CD14-positive monocyte (primary cell): ENCODE data around the gene EPB41L5. TPM values are rescaled to one million over a fixed set of nuclear protein-coding genes. Genes with fewer than 3 reads are reported as not detected.

Source experiments
- DNase-seq, 3 donors: peaks; one replicate each; pipeline ENCODE4 v3.0.0-alpha.2; 2011 to 2022
- H2AFZ ChIP-seq: 2 replicates; pipeline ENCODE4 v1.6.0; 2012; ENCODE audit warnings: mild to moderate bottlenecking, low read depth, low read length, inconsistent platforms; ENCODE audit not compliant: insufficient read depth, poor library complexity, severe bottlenecking
- H3K27ac ChIP-seq, 2 donors: 1 replicate in 1 of 2; 2 replicates in 1 of 2; pipeline ENCODE4 v1.5.1; 2012 to 2013; ENCODE audit warnings: low read length in 2 of 2, control low read depth in 1 of 2, inconsistent platforms in 1 of 2, low read depth in 1 of 2, mild to moderate bottlenecking in 1 of 2
- H3K27me3 ChIP-seq, 2 donors: one replicate each; pipeline versions ENCODE4 v1.6.0 to v1.6.1; 2011 to 2013; ENCODE audit warnings: low read length in 2 of 2; ENCODE audit not compliant: control insufficient read depth in 2 of 2, insufficient read depth in 2 of 2
- H3K36me3 ChIP-seq, 2 donors: replicated peaks in 1 of 2; 1 replicate in 1 of 2; 2 replicates in 1 of 2; pipeline versions ENCODE4 v1.5.1 to v1.6.1; 2012 to 2013; ENCODE audit warnings: low read length in 2 of 2, control low read depth in 1 of 2, inconsistent platforms in 1 of 2, mild to moderate bottlenecking in 1 of 2; ENCODE audit not compliant: insufficient read depth in 2 of 2, control insufficient read depth in 1 of 2
- H3K4me1 ChIP-seq, 2 donors: 1 replicate in 1 of 2; 2 replicates in 1 of 2; pipeline versions ENCODE4 v1.5.1 to v1.6.1; 2012 to 2013; ENCODE audit warnings: low read length in 2 of 2, control low read depth in 1 of 2, inconsistent platforms in 1 of 2, mild to moderate bottlenecking in 1 of 2, moderate library complexity in 1 of 2; ENCODE audit not compliant: insufficient read depth in 2 of 2, control insufficient read depth in 1 of 2
- H3K4me2 ChIP-seq: replicated peaks from 2 replicates; pipeline ENCODE3; 2012; ENCODE audit warnings: low read length, moderate library complexity, mild to moderate bottlenecking; ENCODE audit not compliant: poor library complexity, severe bottlenecking; ENCODE audit errors: extremely low read depth
- H3K4me3 ChIP-seq, 3 experiments: fragments of 200-600 bp in 1 of 3; sonication (generic) in 1 of 3; replicated peaks in 1 of 3; 1 replicate in 2 of 3; 2 replicates in 1 of 3; pipeline ENCODE4 v1.5.1; 2011 to 2013; ENCODE audit warnings: low read length in 3 of 3, mild to moderate bottlenecking in 3 of 3, control low read depth in 2 of 3, low read depth in 2 of 3, inconsistent platforms in 1 of 3, moderate library complexity in 1 of 3
- H3K79me2 ChIP-seq: 2 replicates; pipeline ENCODE4 v1.6.0; 2012; ENCODE audit warnings: mild to moderate bottlenecking, control low read depth, inconsistent platforms, low read length, moderate library complexity; ENCODE audit not compliant: insufficient read depth
- H3K9ac ChIP-seq: 2 replicates; pipeline ENCODE4 v1.6.0; 2017; ENCODE audit warnings: low read length, mild to moderate bottlenecking; ENCODE audit not compliant: insufficient read depth, poor library complexity, severe bottlenecking
- H3K9me3 ChIP-seq, 2 donors: replicated peaks in 1 of 2; 1 replicate in 1 of 2; 2 replicates in 1 of 2; pipeline versions ENCODE4 v1.5.1 to v1.6.1; 2012 to 2013; ENCODE audit warnings: low read length in 2 of 2, control low read depth in 1 of 2; ENCODE audit not compliant: control insufficient read depth in 1 of 2, insufficient read depth in 1 of 2
- H4K20me1 ChIP-seq: 2 replicates; pipeline ENCODE4 v1.6.0; 2012; ENCODE audit warnings: mild to moderate bottlenecking, low read length, control low read depth, moderate library complexity; ENCODE audit not compliant: insufficient read depth
- H3K27ac Mint-ChIP-seq, 7 donors: one replicate each; pipeline ENCODE4 v1.8.0; 2020; ENCODE audit warnings: mild to moderate bottlenecking in 7 of 7, mixed read lengths in 7 of 7, moderate library complexity in 6 of 7, inconsistent platforms in 2 of 7
- H3K27me3 Mint-ChIP-seq, 3 donors: one replicate each; pipeline ENCODE4 v1.8.0; 2021 to 2022; ENCODE audit warnings: low read depth in 3 of 3, mild to moderate bottlenecking in 3 of 3, mixed read lengths in 3 of 3, moderate library complexity in 3 of 3, inconsistent platforms in 1 of 3
- H3K36me3 Mint-ChIP-seq, 2 donors: one replicate each; pipeline ENCODE4 v1.8.0; 2020; ENCODE audit warnings: mixed read lengths in 2 of 2, inconsistent platforms in 1 of 2, mild to moderate bottlenecking in 1 of 2
- H3K4me1 Mint-ChIP-seq: one replicate; pipeline ENCODE4 v1.8.0; 2020; ENCODE audit warnings: mild to moderate bottlenecking, mixed read lengths
- H3K4me3 Mint-ChIP-seq, 2 donors: one replicate each; pipeline ENCODE4 v1.8.0; 2020; ENCODE audit warnings: mild to moderate bottlenecking in 2 of 2, mixed read lengths in 2 of 2, moderate library complexity in 1 of 2
- H3K9me3 Mint-ChIP-seq, 7 donors: one replicate each; pipeline ENCODE4 v1.8.0; 2020 to 2022; ENCODE audit warnings: mixed read lengths in 7 of 7, mild to moderate bottlenecking in 6 of 7, moderate library complexity in 6 of 7, inconsistent platforms in 2 of 7
- CTCF ChIP-seq: fragments of 200-600 bp; IDR thresholded peaks from one replicate; pipeline ENCODE4 v1.8.0; 2022; ENCODE audit warnings: antibody characterized with exemption, mild to moderate bottlenecking
- WGBS: methylation state at CpG from one replicate; pipeline ENCODE4 v1.1.5; 2013; ENCODE audit warnings: missing lambda C conversion rate; ENCODE audit not compliant: insufficient coverage; 5-methylcytosine and 5-hydroxymethylcytosine counted together
- intact Hi-C, 2 donors: fragments of 100-400 bp; cut with micrococcal nuclease; formaldehyde crosslinking; loops; one replicate each; pipeline versions ENCODE4 v1.15.0 to v1.15.1; 2023
- polyA plus RNA-seq, 3 donors: library from polyadenylated mRNA; depleted of rRNA in 1 of 3; unstranded in 2 of 3; stranded (reverse) in 1 of 3; fragments of 300-500 nt in 2 of 3; fragments of >200 nt in 1 of 3; fragmentation: Illumina TruSeq in 2 of 3; gene quantifications; 1 replicate in 2 of 3; 2 replicates in 1 of 3; pipeline ENCODE4 v1.2.3, GENCODE V29; 2012 to 2021

EPB41L5 gene
- polyA plus RNA-seq, 3 donors: 1.4 to 2.4 (median 2.0) TPM

DNA sequence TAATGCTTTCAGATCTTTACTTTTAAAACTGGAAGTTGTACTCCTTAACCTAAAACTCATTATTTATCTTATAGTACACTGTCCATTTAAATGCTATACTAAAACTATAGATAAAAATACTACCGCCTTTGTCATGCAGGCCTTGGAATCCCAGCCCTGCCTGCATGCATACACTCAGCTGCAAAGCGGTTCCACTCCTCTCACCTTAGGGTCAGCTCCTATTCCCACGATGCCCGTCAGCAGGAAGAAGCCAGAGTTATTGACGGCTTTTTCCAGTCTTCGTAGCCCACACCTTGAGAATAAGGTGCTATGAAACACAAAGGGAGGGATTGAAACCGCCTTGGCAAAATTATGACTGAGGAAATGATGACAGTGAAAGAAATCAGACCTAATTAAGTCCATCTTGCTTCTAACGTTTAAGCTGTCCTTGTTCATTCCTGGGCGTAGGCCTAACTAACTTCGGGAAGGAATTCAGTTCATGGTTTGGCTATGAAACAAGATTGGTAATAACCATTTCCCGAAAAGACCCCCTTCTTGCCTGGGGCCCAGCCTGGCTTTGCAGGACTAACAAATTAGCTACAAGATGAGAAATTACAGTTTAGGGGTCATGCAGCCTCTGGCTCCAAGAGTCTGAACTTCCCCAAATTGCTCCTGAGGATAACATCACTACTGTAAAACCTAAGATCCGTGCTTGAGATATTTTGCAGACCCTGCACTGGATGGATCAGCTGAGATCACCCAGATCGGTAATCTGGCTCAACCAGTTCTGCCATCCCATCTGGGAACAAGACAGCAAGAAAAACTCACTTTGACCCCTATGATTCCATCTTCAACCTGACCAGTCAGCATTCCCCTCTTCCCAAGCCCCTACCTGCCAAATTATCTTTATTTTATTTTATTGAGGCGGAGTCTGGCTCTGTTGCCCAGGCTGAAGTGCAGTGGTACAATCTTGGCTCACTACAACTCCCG, 17.1 kb downstream of the EPB41L5 start:
- no peak overlapping the region for H3K4me2 ChIP-seq
- intact Hi-C loops: no loop called here
- no peak for DNase-seq
- no peaks in the 10 kb centered on the region for H3K36me3 ChIP-seq
- no peaks in the 10 kb centered on the region for H3K79me2 ChIP-seq
- H3K27me3 ChIP-seq: no peaks in the 10 kb centered on the region
- H4K20me1 ChIP-seq: no peaks in the 10 kb centered on the region
- Mint-ChIP-seq H3K27ac (no peak overlapping the region), H3K9me3 (peaks cover 4 to 13% (median 7%) of the 10 kb centered on the region in 7 donors), H3K4me1 (no peaks in the 10 kb centered on the region), H3K27me3 (peaks cover 0 to 2% (median 2%) of the 10 kb centered on the region in 3 donors), H3K4me3 (no peak overlapping the region), H3K36me3 (no peaks in the 10 kb centered on the region)
- H3K4me3 ChIP-seq: no peak overlapping the region
- no peak overlapping the region for H3K27ac ChIP-seq
- no peak overlapping the region for H2AFZ ChIP-seq
- peaks cover under 1 to 3% of the 10 kb centered on the region in 2 donors for H3K9me3 ChIP-seq
- TF ChIP-seq CTCF: no peak
- no peak overlapping the region for H3K9ac ChIP-seq
- no peaks in the 10 kb centered on the region for H3K4me1 ChIP-seq
- 95% methylated on average over 8 of the region's 15 CpGs for WGBS

- Histone ChIP-seq H3K79me2 (no peaks in the 10 kb centered on the region), H3K9ac (no peak overlapping the region), H3K27me3 (no peaks in the 10 kb centered on the region), H3K9me3 (no peaks in the 10 kb centered on the region), H3K4me1 (no peaks in the 10 kb centered on the region), H4K20me1 (no peaks in the 10 kb centered on the region), H3K36me3 (no peaks in the 10 kb centered on the region), H2AFZ (no peak overlapping the region), H3K4me2 (no peak overlapping the region), H3K27ac (no peak overlapping the region), H3K4me3 (no peak overlapping the region)
- Mint-ChIP-seq H3K9me3 (peaks cover 0 to 5% (median 0%) of the 10 kb centered on the region in 7 donors), H3K4me1 (no peaks in the 10 kb centered on the region), H3K4me3 (no peak overlapping the region), H3K27me3 (peaks cover 0 to 2% (median 2%) of the 10 kb centered on the region in 3 donors), H3K36me3 (no peaks in the 10 kb centered on the region), H3K27ac (no peak overlapping the region)
- WGBS: 86% methylated on average over 2 of the region's 3 CpGs
- intact Hi-C loops: no loop called here
- DNase-seq: no peak
- no peak for TF ChIP-seq CTCF
These were observed 19.4 kb downstream of the EPB41L5 start for GRCh38 chr2:120032297-120032696.
